NCI-H1694 (cell line): ENCODE data around the gene PDE2A.

Experiments
- DNase-seq: peaks from one replicate; lab custom pipeline; 2025; lab: John Stamatoyannopoulos, UW

The PDE2A gene

GRCh38 chr11:72682858-72683243 is 8.6 kb upstream of the PDE2A start:
- DNase-seq = no peak

GRCh38 chr11:72682238-72682857 is 8.1 kb upstream of the PDE2A start:
- DNase-seq = no peak

- DNase-seq = no peak
These were observed 7.3 kb upstream of the PDE2A start for GRCh38 chr11:72681226-72682153.

GRCh38 chr11:72680624-72681158 is 6.5 kb upstream of the PDE2A start:
- no peak for DNase-seq

- DNase-seq = no peak
These were observed 5.6 kb upstream of the PDE2A start for GRCh38 chr11:72679869-72680268.

- no peak for DNase-seq
These were observed 4.3 kb upstream of the PDE2A start for GRCh38 chr11:72678524-72678923.

GRCh38 chr11:72676861-72677341 is 2.7 kb upstream of the PDE2A start:
- DNase-seq = no peak

GRCh38 chr11:72675221-72675620 is 999 bp upstream of the PDE2A start:
- no peak for DNase-seq

GRCh38 chr11:72673284-72673942 is 809 bp downstream of the PDE2A start:
- no peak for DNase-seq

GRCh38 chr11:72672597-72673238 is 1.5 kb downstream of the PDE2A start:
- DNase-seq = no peak

- DNase-seq = no peak
These were observed 2.8 kb downstream of the PDE2A start for GRCh38 chr11:72671152-72672099.

GRCh38 chr11:72670041-72670440 is 4.2 kb downstream of the PDE2A start:
- DNase-seq = no peak

- no peak for DNase-seq
These were observed 4.7 kb downstream of the PDE2A start for GRCh38 chr11:72669527-72669926.

GRCh38 chr11:72668629-72669347 is 5.4 kb downstream of the PDE2A start:
- no peak for DNase-seq

GRCh38 chr11:72665911-72666472 is 8.2 kb downstream of the PDE2A start:
- DNase-seq = no peak

GRCh38 chr11:72662036-72662435 is 12.2 kb downstream of the PDE2A start:
- DNase-seq = no peak

- no peak for DNase-seq
These were observed 12.7 kb downstream of the PDE2A start for GRCh38 chr11:72661486-72661885.

GRCh38 chr11:72658989-72659640 is 15.1 kb downstream of the PDE2A start:
- DNase-seq = no peak

- DNase-seq = no peak
These were observed 16.7 kb downstream of the PDE2A start for GRCh38 chr11:72657411-72658100.
